ENCODE results near the gene SAMD1. TPM values are rescaled to one million over a fixed set of nuclear protein-coding genes. Genes with fewer than 3 reads are reported as not detected.

SAMD1 gene
- total RNA-seq, 4 donors from 2014 or later = 8.6 to 21.9 (median 11.3) TPM

DNA sequence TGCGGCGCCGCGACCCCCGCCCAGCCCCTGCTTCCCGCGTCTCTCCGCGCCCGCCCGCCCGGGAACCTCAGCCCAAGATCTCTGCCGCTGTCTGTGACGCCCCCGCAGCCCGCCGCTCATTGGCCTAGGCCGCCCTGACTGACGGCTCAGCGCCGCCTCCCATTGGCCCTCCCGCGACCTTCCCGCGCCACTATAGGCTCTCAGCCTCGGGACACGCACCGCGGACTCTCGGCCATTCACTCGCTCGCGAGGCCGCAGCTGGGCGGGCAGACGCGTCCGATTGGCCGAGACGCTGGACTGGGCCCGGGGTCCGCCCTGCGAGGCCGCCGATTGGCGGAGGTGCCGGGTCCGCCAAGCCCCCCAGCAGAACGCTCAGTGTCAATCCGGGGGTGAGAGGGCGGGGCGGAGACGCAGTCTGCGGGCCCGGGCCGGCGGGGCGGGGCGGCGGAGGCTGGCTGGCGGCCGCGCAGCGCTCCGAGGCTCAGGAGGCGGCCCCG is 27.2 kb upstream of the SAMD1 start, which contains the start of gene PRKACA:
TSS of gene PRKACA (minus strand) at position 95 of the 497 bp plus-strand sequence. CDS start 215 bp downstream, outside the sequence.
- TF ChIP-seq, protein P1, sequence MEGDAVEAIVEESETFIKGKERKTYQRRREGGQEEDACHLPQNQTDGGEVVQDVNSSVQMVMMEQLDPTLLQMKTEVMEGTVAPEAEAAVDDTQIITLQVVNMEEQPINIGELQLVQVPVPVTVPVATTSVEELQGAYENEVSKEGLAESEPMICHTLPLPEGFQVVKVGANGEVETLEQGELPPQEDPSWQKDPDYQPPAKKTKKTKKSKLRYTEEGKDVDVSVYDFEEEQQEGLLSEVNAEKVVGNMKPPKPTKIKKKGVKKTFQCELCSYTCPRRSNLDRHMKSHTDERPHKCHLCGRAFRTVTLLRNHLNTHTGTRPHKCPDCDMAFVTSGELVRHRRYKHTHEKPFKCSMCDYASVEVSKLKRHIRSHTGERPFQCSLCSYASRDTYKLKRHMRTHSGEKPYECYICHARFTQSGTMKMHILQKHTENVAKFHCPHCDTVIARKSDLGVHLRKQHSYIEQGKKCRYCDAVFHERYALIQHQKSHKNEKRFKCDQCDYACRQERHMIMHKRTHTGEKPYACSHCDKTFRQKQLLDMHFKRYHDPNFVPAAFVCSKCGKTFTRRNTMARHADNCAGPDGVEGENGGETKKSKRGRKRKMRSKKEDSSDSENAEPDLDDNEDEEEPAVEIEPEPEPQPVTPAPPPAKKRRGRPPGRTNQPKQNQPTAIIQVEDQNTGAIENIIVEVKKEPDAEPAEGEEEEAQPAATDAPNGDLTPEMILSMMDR (IDR thresholded peaks at IDR 0.05; ENCODE audit: low read depth) = no peak

DNA sequence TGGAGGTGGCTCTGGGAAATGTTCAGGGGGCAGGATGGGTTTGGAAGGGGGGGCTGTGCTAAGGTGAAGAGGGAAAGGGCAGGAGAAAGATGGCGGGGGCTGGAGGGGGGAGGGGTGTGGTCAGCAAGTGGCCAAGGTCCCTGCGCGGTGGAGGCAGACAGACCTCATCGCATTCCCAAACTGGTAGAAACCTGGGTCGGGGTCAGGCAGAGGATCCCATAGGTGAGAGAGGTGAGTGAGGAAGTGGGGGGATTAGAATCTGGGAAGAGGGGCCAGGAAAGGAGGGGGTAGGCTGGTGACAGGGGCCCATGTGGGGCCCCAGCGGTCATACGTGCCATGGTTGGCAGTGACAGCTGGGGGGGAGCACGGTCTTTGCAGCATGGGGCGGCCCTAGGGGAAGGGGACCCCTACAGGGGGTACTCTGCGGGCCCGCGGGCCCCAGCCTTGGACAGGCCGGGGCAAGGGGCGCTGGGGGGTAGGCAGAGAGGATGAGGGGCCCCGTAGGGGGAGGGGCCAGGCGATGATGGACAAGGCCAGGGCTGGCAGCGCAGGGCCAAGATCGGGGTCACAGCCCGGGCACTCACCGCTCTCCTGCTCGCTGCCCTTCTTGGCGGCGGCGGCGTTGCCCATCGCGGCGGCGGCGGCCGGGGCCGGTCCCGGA is 26.5 kb upstream of the SAMD1 start:
- TF ChIP-seq, protein P1 (IDR thresholded peaks at IDR 0.05; ENCODE audit: low read depth) = no peak

DNA sequence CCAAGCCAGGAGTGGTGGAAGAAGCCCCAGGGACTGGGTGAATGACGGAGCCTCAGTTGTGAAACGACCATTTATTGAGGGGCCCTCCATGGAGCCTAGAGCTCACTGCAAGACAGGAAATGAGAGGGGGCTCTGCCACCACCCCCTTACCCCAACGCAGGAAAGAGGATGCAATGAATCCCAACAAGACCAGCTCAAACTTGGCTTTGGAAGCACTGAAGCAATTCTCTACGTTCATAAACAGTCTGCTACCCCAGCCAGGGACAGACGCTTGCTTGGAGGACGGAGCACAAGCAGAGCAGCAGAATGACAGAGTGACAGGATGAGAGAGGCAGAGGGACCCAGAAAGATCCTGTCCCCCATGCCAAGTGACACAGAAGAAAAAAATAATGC is 26.0 kb upstream of the SAMD1 start:
- TF ChIP-seq, protein P1 (IDR thresholded peaks at IDR 0.05; ENCODE audit: low read depth) = no peak

DNA sequence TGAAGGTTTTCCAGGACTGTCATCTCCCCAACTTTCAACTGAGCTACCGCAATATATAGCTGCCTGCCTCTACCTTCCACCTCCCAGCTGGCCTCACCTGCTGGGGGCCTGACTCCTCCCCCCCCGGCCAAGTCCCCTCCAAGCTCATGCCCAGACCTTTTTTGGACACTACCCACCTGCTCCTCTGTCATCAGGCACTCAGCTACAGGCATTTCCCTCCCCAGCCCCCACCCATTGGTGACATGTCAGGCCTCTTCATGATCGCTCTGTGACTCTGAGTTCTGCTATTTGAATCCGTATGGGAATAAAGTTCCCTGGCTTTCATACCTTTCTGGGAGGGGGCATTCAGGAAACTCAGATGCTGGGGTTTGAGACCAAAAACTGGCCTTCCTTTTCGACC is 25.2 kb upstream of the SAMD1 start:
- TF ChIP-seq, protein P1 (IDR thresholded peaks at IDR 0.05; ENCODE audit: low read depth) = no peak

DNA sequence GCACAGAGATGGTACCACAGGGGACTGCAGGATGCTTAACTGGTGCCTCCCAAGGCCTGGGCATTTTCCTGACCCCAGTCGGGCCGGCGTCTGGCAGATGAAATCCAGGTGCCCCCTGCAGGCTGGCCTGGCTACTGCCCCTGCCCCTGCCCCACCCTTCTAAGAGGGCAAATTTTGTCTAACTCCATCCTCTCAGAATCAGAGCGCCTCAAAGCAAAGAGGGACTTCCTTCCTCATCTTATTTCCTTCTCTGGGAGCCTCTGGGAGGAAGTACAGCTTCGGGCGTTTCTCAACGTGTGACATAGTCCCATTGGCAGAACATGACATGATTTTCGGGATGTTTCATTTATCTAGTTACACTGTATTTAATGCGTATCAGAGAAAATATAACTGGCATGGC is 24.3 kb upstream of the SAMD1 start:
- TF ChIP-seq, protein P1 (IDR thresholded peaks at IDR 0.05; ENCODE audit: low read depth) = no peak

DNA sequence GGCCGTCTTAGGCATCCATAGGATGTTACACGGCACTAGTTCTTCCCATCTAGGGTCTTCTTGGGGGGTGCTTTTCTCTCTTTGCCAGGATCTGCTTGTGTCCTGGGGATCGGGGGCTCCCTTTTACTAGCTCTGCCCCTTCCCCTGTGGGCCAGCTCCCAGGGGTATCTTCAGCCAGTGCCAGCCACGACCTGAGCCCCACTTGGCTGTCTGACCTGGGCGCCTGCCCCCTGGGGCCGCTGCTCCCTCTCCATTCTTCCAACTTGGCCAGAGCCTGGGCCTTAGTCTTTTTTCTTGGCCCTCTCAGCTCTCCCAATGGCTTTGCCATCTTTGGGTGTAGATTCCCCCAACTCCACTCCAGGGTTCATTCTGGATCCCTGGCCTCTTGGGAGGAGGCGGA is 23.9 kb upstream of the SAMD1 start:
- TF ChIP-seq, protein P1 (IDR thresholded peaks at IDR 0.05; ENCODE audit: low read depth) = no peak

DNA sequence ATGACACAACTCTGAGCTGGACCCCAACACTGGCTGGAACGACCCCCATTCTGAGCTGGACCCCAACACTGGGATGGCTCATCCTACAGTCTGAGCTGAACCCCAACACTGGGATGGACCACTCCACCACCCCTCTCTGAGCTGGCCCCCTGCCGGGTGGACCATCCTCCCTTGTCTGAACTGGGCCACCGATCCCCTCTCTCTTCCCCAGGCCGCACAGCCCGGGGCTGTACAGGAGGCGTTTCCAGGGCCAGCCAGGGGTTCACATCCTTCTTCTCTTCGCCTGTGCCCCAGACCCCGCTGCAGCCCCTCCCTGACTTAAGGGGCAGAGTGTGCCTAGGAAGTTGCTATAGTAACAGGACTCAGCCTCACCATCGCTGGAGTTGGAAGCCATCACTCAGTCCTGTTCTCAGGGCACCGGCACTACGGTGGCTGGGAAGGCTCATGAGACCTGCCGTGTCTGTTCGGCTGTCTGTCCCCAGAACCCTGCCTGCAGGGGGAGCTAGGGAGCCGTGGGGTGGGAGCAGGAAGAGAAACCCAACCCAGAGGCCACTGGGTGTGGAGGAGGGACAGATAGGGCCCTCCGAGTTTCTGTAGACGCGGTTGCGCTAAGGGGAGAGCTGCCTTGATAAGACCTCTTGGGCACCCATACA is 23.3 kb upstream of the SAMD1 start:
- TF ChIP-seq, protein P1 (IDR thresholded peaks at IDR 0.05; ENCODE audit: low read depth) = no peak

All from subcutaneous adipose tissue (tissue), 4 donors.